Loucy (cell line): ENCODE results near the gene ZGRF1.

Source experiments
- H2AFZ ChIP-seq: fragments of 200-600 bp; sonication (generic); 2 replicates; pipeline ENCODE4 v1.6.0; 2016; ENCODE audit warnings: antibody characterized with exemption, mild to moderate bottlenecking, low read length, moderate library complexity
- H3F3A ChIP-seq: fragments of 200-600 bp; 2 replicates; pipeline ENCODE4 v1.6.0; 2016; ENCODE audit warnings: antibody characterized with exemption, low read depth, mild to moderate bottlenecking
- H3K27me3 ChIP-seq: fragments of 200-600 bp; sonication (generic); 2 replicates; pipeline ENCODE4 v1.6.1; 2014; ENCODE audit warnings: low read length, mild to moderate bottlenecking; ENCODE audit not compliant: insufficient read depth, poor library complexity, severe bottlenecking
- H3K36me3 ChIP-seq: fragments of 200-600 bp; sonication (generic); 2 replicates; pipeline ENCODE4 v1.6.1; 2016; ENCODE audit warnings: low read length; ENCODE audit not compliant: insufficient read depth
- H3K4me1 ChIP-seq: fragments of 200-600 bp; sonication (generic); 2 replicates; pipeline ENCODE4 v1.5.1; 2014; ENCODE audit warnings: low read length, mild to moderate bottlenecking; ENCODE audit not compliant: insufficient read depth, poor library complexity, severe bottlenecking
- H3K4me2 ChIP-seq: fragments of 200-600 bp; sonication (generic); 2 replicates; pipeline ENCODE4 v1.6.0; 2014; ENCODE audit warnings: antibody characterized with exemption, low read length, low read depth, mild to moderate bottlenecking; ENCODE audit not compliant: poor library complexity, severe bottlenecking
- H3K4me3 ChIP-seq: fragments of 200-600 bp; sonication (generic); 2 replicates; pipeline ENCODE4 v1.5.1; 2014; ENCODE audit warnings: low read length, mild to moderate bottlenecking, mixed read lengths; ENCODE audit not compliant: poor library complexity, severe bottlenecking
- H3K79me2 ChIP-seq: fragments of 200-600 bp; sonication (generic); 2 replicates; pipeline ENCODE4 v1.6.1; 2014; ENCODE audit warnings: low read length; ENCODE audit not compliant: insufficient read depth
- H3K9ac ChIP-seq: fragments of 200-600 bp; sonication (generic); 2 replicates; pipeline ENCODE4 v1.6.0; 2014; ENCODE audit warnings: mild to moderate bottlenecking, low read depth, low read length, moderate library complexity; ENCODE audit not compliant: poor library complexity, severe bottlenecking
- H3K9me2 ChIP-seq: fragments of 200-600 bp; sonication (generic); replicated peaks from 2 replicates; pipeline ENCODE4 v1.6.1; 2016; ENCODE audit warnings: low read depth, low read length, mixed read lengths
- H3K9me3 ChIP-seq: fragments of 200-600 bp; sonication (generic); 2 replicates; pipeline ENCODE4 v1.6.1; 2014; ENCODE audit warnings: mild to moderate bottlenecking, antibody characterized with exemption, low read length, low read depth; ENCODE audit not compliant: insufficient read depth
- H4K20me1 ChIP-seq: fragments of 200-600 bp; sonication (generic); 2 replicates; pipeline ENCODE4 v1.6.0; 2014; ENCODE audit warnings: antibody characterized with exemption, low read length, mild to moderate bottlenecking; ENCODE audit not compliant: insufficient read depth, poor library complexity, severe bottlenecking
- CTCF ChIP-seq: fragments of 200-600 bp; sonication (generic); conservative IDR thresholded peaks from 2 replicates; pipeline ENCODE4 v1.5.1; 2014; ENCODE audit warnings: mild to moderate bottlenecking, antibody characterized with exemption, low read length
- EZH2phosphoT487 ChIP-seq: fragments of 200-600 bp; IDR thresholded peaks from 2 replicates; pipeline ENCODE4 v1.6.1; 2018; ENCODE audit warnings: antibody characterized with exemption, mild to moderate bottlenecking, moderate library complexity, borderline replicate concordance

The ZGRF1 gene

DNA sequence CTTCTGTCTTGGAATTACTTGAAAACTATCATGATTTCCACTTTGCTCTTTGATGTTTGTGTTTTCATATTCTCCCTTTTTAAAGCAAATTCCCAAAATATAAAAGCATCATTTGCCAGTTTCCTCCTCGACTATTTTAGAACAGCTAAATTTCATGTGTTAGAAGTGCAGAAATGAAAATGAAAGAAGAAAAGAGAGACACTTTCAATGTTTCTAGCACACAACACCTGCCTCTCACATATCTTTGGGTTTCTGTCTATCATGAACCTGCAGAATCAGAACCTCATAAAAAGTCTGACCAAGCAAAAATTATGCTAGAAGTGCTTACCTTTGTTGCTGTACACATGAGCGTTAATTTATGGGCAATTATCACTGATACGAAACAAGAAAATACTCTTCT lies 118.8 kb downstream of the ZGRF1 start:
- no peaks in the 10 kb centered on the region for H3K79me2 ChIP-seq
- H3K27me3 ChIP-seq, result no peaks in the 10 kb centered on the region
- H3K9me3 ChIP-seq, result no peaks in the 10 kb centered on the region
- TF ChIP-seq EZH2phosphoT487, result no peak
- no peak for TF ChIP-seq CTCF
- no peak overlapping the region for H3K9ac ChIP-seq
- no peaks in the 10 kb centered on the region for H3K9me2 ChIP-seq
- H3K36me3 ChIP-seq, result no peaks in the 10 kb centered on the region
- H4K20me1 ChIP-seq, result no peaks in the 10 kb centered on the region
- H3K4me2 ChIP-seq, result peak overlapping the region; percentile 4
- 0 out of 2 replicates have a peak overlapping the region, but pooled peaks have one; percentile 5 for H2AFZ ChIP-seq
- H3F3A ChIP-seq, result no peaks in the 10 kb centered on the region
- H3K4me1 ChIP-seq, result no peaks in the 10 kb centered on the region
- H3K4me3 ChIP-seq, result no peak overlapping the region

- Histone ChIP-seq H3K9me2 (no peaks in the 10 kb centered on the region), H3K79me2 (no peaks in the 10 kb centered on the region), H3F3A (no peaks in the 10 kb centered on the region), H4K20me1 (no peaks in the 10 kb centered on the region), H2AFZ (0 out of 2 replicates have a peak overlapping the region, but pooled peaks have one; percentile 5), H3K9me3 (no peaks in the 10 kb centered on the region), H3K36me3 (no peaks in the 10 kb centered on the region), H3K4me1 (no peaks in the 10 kb centered on the region), H3K4me2 (peak overlapping the region; percentile 4), H3K27me3 (no peaks in the 10 kb centered on the region), H3K4me3 (no peak overlapping the region), H3K9ac (no peak overlapping the region)
- TF ChIP-seq EZH2phosphoT487, result no peak
- no peak for TF ChIP-seq CTCF
These were observed 119.6 kb downstream of the ZGRF1 start for GRCh38 chr4:112517067-112517634.

GRCh38 chr4:112516471-112517066 lies 120.1 kb downstream of the ZGRF1 start:
- H3K4me3 ChIP-seq, result no peak overlapping the region

More at GRCh38 chr4:112516471-112517066, 120.1 kb downstream of the ZGRF1 start:
- H3K4me2 ChIP-seq, result no peak overlapping the region
- H3K9ac ChIP-seq, result no peak overlapping the region
- no peaks in the 10 kb centered on the region for H3K4me1 ChIP-seq
- H3K27me3 ChIP-seq, result no peaks in the 10 kb centered on the region
- no peaks in the 10 kb centered on the region for H4K20me1 ChIP-seq
- H3K9me3 ChIP-seq, result no peaks in the 10 kb centered on the region
- no peak for TF ChIP-seq CTCF
- no peak for TF ChIP-seq EZH2phosphoT487
- H3K9me2 ChIP-seq, result no peaks in the 10 kb centered on the region
- no peaks in the 10 kb centered on the region for H3K79me2 ChIP-seq
- no peaks in the 10 kb centered on the region for H3F3A ChIP-seq
- no peaks in the 10 kb centered on the region for H3K36me3 ChIP-seq
- H2AFZ ChIP-seq, result no peak overlapping the region
